H1 (cell line): ENCODE measurements around the gene COLEC12.

Experiments
- CBX5 ChIP-seq: fragments of 300-800, 300-1000 bp; sonication (generic); IDR thresholded peaks from 2 replicates; pipeline ENCODE4 v1.7.1; 2016; ENCODE audit warnings: antibody characterized with exemption, low read length, low read depth
- CREB1 ChIP-seq: IDR thresholded peaks from 2 replicates; pipeline ENCODE4 v1.6.1; 2012; ENCODE audit warnings: inconsistent platforms
- CTBP2 ChIP-seq: IDR thresholded peaks from 2 replicates; pipeline ENCODE4 v1.7.0; 2011; ENCODE audit warnings: borderline replicate concordance, mild to moderate bottlenecking, moderate library complexity, mixed read lengths, low read length; ENCODE audit not compliant: insufficient read depth, insufficient read length
- EZH2 ChIP-seq: fragments of 200-600 bp; sonication (generic); IDR thresholded peaks from 2 replicates; pipeline ENCODE4 v1.7.1; 2012; ENCODE audit warnings: low read depth, mild to moderate bottlenecking, moderate library complexity, low read length, inconsistent platforms; ENCODE audit not compliant: severe bottlenecking
- HDAC2 ChIP-seq, 2 experiments: fragments of 300-600 bp in 1 of 2; sonication (generic) in 1 of 2; IDR thresholded peaks; 2 replicates each; pipeline ENCODE4 v1.6.1; 2011 to 2012; ENCODE audit warnings: low read depth in 2 of 2, low read length in 2 of 2, mild to moderate bottlenecking in 2 of 2, moderate library complexity in 2 of 2, borderline replicate concordance in 1 of 2, inconsistent platforms in 1 of 2
- POLR2A ChIP-seq, 2 experiments: IDR thresholded peaks; 1 replicate in 1 of 2; 2 replicates in 1 of 2; pipeline ENCODE4 v1.6.1; 2011; ENCODE audit warnings: low read depth in 2 of 2, low read length in 2 of 2, mild to moderate bottlenecking in 2 of 2; ENCODE audit errors: control extremely low read depth in 1 of 2
- SRF ChIP-seq: IDR thresholded peaks from 2 replicates; pipeline ENCODE4 v1.6.1; 2011; ENCODE audit warnings: mild to moderate bottlenecking, low read depth, low read length, moderate library complexity
- TCF12 ChIP-seq: IDR thresholded peaks from 2 replicates; pipeline ENCODE4 v1.6.1; 2011; ENCODE audit warnings: low read depth, mild to moderate bottlenecking, low read length
- TF ChIP-seq, protein P1 (sequence below), 3 experiments: IDR thresholded peaks; 1 replicate in 2 of 3; 2 replicates in 1 of 3; pipeline versions ENCODE4 v1.5.1 to v1.6.1; 2011; ENCODE audit warnings: low read length in 3 of 3, mild to moderate bottlenecking in 3 of 3, inconsistent platforms in 2 of 3, low read depth in 1 of 3, moderate library complexity in 1 of 3; ENCODE audit not compliant: insufficient read depth in 1 of 3; ENCODE audit errors: control extremely low read depth in 1 of 3
- TF ChIP-seq, protein P2 (sequence below): IDR thresholded peaks from 2 replicates; pipeline ENCODE4 v1.6.1; 2012; ENCODE audit warnings: inconsistent platforms
- TF ChIP-seq, protein P3 (sequence below): IDR thresholded peaks from 2 replicates; pipeline ENCODE4 v1.6.1; 2011; ENCODE audit warnings: low read depth, mild to moderate bottlenecking, low read length; ENCODE audit not compliant: insufficient read depth
- TF ChIP-seq, protein P4 (sequence below): IDR thresholded peaks from 2 replicates; pipeline ENCODE4 v1.6.1; 2011; ENCODE audit warnings: low read length, improper control_type of control experiment

DNA sequence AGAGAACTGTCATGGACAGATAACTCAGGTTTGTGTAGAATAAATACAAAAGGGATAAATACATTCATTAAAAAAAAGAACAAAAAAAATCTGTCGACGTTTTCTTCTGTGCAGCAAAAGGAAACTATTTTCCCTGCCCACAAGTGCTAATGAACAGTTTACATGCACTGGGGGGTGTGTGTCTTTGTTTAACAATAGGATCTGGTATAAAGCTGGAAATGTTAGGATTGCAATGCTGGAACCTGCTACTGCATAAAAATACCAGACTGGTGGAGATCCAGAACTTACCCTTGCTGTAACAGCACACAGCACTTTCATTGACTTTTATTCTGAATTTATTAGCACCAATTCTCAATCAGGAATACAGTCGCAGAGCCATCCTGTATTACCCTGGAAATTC, 148.1 kb downstream of the COLEC12 start:
- TF ChIP-seq HDAC2 (IDR thresholded peaks at IDR 0.05; ENCODE audit: borderline replicate concordance in 1 of 2, low read depth in 2 of 2, low read length in 2 of 2) (no peak), CTBP2 (no peak), EZH2 (no peak), POLR2A (IDR thresholded peaks at IDR 0.05; ENCODE audit: control extremely low read depth in 1 of 2, low read depth in 2 of 2, low read length in 2 of 2) (no peak), CREB1 (no peak), CBX5 (no peak), TCF12 (no peak), SRF (no peak)
- TF ChIP-seq, protein P1, sequence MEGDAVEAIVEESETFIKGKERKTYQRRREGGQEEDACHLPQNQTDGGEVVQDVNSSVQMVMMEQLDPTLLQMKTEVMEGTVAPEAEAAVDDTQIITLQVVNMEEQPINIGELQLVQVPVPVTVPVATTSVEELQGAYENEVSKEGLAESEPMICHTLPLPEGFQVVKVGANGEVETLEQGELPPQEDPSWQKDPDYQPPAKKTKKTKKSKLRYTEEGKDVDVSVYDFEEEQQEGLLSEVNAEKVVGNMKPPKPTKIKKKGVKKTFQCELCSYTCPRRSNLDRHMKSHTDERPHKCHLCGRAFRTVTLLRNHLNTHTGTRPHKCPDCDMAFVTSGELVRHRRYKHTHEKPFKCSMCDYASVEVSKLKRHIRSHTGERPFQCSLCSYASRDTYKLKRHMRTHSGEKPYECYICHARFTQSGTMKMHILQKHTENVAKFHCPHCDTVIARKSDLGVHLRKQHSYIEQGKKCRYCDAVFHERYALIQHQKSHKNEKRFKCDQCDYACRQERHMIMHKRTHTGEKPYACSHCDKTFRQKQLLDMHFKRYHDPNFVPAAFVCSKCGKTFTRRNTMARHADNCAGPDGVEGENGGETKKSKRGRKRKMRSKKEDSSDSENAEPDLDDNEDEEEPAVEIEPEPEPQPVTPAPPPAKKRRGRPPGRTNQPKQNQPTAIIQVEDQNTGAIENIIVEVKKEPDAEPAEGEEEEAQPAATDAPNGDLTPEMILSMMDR (IDR thresholded peaks at IDR 0.05; ENCODE audit: control extremely low read depth in 1 of 3, insufficient read depth in 1 of 3, low read depth in 1 of 3, low read length in 3 of 3), result no peak
- TF ChIP-seq, protein P2, sequence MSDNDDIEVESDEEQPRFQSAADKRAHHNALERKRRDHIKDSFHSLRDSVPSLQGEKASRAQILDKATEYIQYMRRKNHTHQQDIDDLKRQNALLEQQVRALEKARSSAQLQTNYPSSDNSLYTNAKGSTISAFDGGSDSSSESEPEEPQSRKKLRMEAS, result no peak
- TF ChIP-seq, protein P3, sequence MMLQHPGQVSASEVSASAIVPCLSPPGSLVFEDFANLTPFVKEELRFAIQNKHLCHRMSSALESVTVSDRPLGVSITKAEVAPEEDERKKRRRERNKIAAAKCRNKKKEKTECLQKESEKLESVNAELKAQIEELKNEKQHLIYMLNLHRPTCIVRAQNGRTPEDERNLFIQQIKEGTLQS, result no peak
- TF ChIP-seq, protein P4, sequence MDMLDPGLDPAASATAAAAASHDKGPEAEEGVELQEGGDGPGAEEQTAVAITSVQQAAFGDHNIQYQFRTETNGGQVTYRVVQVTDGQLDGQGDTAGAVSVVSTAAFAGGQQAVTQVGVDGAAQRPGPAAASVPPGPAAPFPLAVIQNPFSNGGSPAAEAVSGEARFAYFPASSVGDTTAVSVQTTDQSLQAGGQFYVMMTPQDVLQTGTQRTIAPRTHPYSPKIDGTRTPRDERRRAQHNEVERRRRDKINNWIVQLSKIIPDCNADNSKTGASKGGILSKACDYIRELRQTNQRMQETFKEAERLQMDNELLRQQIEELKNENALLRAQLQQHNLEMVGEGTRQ, result no peak
